Kidney epithelial cell (primary cell): Measurements from ENCODE around the gene PLPPR1. TPM values are rescaled to one million over a fixed set of nuclear protein-coding genes. Genes with fewer than 3 reads are reported as not detected.
"Not testable (repeated sequence)": the region's sequence is repeated elsewhere in the genome, so short reads cannot be mapped to it uniquely, and the experiment has no call there.

ENCODE experiments used
- DNase-seq: peaks from one replicate; pipeline ENCODE4 v3.0.0-alpha.2; 2010; ENCODE audit warnings: low read depth
- H3K27me3 ChIP-seq: 2 replicates; pipeline ENCODE4 v1.6.0; 2011; ENCODE audit warnings: low read length; ENCODE audit not compliant: control insufficient read depth, insufficient read depth
- H3K36me3 ChIP-seq: 2 replicates; pipeline ENCODE4 v1.5.1; 2011; ENCODE audit warnings: low read length; ENCODE audit not compliant: control insufficient read depth, insufficient read depth
- H3K4me3 ChIP-seq: 2 replicates; pipeline ENCODE4 v1.5.1; 2011; ENCODE audit warnings: low read depth, mild to moderate bottlenecking, control low read depth, low read length
- total RNA-seq: library from RNA; depleted of rRNA; stranded (reverse); fragments of >200 nt; gene quantifications from 2 replicates; pipeline ENCODE4 v1.2.3, GENCODE V29; 2015
- TF ChIP-seq, protein P1 (sequence below): IDR thresholded peaks from 2 replicates; pipeline ENCODE4 v1.5.1; 2011; ENCODE audit warnings: mild to moderate bottlenecking, moderate library complexity, low read length, control low read depth, inconsistent platforms; ENCODE audit not compliant: insufficient read depth, poor library complexity, severe bottlenecking

The PLPPR1 gene
- total RNA-seq, 1 donor from 2014 or later: 0.08 TPM

DNA sequence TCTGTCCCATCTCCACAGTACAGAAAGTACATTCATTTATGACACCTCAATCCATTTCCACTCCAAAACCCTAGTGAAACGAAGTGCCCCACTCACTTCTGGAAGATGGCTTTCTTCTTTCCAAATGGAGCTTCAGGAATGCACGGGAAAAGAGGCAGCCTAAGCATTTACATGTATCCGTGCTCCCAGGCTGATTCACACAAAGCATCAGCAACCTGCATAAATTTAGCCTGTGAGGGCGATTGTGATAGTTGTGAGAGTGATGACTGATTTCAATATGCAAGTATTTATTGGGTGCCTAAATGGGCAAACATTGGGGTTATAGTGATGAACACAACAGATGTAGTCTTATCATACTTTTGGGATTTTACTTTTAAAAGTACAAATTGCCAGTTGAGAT, 86.6 kb downstream of the PLPPR1 start:
- no peak for DNase-seq
- TF ChIP-seq, protein P1, sequence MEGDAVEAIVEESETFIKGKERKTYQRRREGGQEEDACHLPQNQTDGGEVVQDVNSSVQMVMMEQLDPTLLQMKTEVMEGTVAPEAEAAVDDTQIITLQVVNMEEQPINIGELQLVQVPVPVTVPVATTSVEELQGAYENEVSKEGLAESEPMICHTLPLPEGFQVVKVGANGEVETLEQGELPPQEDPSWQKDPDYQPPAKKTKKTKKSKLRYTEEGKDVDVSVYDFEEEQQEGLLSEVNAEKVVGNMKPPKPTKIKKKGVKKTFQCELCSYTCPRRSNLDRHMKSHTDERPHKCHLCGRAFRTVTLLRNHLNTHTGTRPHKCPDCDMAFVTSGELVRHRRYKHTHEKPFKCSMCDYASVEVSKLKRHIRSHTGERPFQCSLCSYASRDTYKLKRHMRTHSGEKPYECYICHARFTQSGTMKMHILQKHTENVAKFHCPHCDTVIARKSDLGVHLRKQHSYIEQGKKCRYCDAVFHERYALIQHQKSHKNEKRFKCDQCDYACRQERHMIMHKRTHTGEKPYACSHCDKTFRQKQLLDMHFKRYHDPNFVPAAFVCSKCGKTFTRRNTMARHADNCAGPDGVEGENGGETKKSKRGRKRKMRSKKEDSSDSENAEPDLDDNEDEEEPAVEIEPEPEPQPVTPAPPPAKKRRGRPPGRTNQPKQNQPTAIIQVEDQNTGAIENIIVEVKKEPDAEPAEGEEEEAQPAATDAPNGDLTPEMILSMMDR: no peak
- Histone ChIP-seq H3K4me3 (no peak overlapping the region), H3K36me3 (no peaks in the 10 kb centered on the region), H3K27me3 (no peaks in the 10 kb centered on the region)

DNA sequence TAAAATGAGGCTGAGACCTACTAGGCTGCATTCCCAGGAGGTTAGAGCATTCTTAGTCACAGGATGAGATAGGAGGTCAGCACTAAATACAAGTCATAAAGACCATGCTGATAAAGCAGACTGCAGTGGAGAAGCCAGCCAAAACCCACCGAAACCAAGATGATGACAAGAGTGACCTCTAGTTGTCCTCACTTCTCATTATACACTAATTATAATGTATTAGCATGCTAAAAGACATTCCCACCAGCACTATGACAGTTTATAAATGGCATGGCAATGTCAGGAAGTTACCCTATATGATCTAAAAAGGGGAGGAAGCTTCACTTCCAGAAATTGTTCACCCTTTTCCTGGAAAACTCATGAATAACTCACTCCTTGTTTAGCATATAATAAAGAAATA, 88.6 kb downstream of the PLPPR1 start:
- H3K36me3 ChIP-seq: no peaks in the 10 kb centered on the region
- TF ChIP-seq, protein P1: no peak
- no peak overlapping the region for H3K4me3 ChIP-seq
- no peaks in the 10 kb centered on the region for H3K27me3 ChIP-seq
- DNase-seq: no peak

DNA sequence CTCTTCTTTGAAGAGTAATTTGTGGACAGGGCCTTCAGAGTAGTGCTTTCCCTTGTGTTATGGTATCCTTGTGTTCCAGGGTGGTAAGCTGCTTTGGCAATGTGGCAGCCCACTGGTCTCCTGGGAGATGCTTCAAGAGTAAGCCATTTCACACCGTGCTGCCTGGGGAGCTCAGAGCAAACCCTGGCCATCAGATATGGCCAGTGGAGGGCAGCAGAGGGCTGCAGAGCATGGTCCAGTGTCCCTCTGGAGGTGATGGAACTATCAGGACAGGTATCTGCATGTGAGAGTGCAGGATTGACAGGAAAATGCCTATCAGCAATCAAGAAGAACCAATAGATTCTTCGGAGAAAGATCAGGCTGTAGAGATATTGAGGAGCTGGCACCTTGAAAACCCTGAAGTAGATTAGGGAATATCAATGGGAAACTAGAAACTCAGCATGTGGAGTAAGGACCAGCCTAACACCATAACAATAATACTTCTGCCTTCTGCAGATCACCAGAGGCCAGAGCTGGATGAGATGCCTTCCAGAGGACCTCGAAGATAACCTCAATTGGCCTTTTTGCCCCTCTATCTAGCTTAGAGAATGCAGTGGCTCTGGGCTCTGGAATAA, 90.8 kb downstream of the PLPPR1 start:
- TF ChIP-seq, protein P1: peak; percentile 86
- no peak overlapping the region for H3K4me3 ChIP-seq
- H3K36me3 ChIP-seq: no peaks in the 10 kb centered on the region
- no peaks in the 10 kb centered on the region for H3K27me3 ChIP-seq
- DNase-seq: no peak

DNA sequence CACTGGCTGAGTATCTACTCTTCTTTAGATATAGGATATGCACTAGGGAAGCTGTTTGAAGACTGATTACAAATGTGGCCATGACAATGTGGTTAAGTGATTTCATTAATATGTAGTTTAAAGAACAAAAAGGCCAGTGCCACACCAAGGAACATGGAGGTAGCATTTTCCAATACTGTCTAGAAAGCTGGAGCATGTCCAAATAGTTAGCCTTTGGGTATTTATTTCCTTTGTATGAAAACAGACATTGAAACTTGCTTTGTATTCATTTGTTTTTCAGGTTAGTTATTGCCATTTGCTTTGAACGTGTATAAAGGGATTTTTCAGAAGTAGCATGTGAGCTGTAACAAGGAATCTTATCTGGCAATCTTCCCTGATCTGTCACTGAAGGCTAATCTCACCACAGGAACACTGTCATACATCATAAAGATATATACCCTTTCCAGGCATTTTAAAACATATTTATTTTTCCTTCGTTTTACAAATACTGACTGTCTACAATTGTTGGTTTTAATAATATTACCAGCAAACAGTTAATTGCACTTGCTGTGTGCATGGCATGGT, 93.4 kb downstream of the PLPPR1 start:
- DNase-seq: no peak
- H3K27me3 ChIP-seq: no peaks in the 10 kb centered on the region
- TF ChIP-seq, protein P1: no peak
- no peak overlapping the region for H3K4me3 ChIP-seq
- H3K36me3 ChIP-seq: no peaks in the 10 kb centered on the region

DNA sequence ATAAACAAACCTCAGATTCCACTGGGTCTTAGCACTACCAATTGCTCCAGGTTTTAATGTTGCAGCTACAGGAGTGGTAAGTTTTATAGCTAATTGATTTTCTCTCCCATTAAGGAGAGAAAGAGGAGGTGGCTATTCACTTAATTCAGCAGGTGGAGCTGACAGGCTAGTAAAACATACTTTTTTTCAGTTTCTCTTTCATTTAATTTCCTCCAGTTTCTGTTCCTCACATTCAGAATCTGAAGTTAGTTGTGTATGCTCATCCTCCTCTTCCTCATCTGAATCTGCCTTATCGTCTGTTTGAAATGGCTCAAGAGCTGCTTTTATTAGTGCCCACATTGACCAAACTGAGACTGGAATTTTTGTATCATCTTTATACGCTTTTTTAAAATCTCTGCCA, 98.0 kb downstream of the PLPPR1 start:
- TF ChIP-seq, protein P1: no peak
- Histone ChIP-seq H3K36me3 (no peaks in the 10 kb centered on the region), H3K4me3 (no peak overlapping the region), H3K27me3 (no peaks in the 10 kb centered on the region)
- DNase-seq: no peak

DNA sequence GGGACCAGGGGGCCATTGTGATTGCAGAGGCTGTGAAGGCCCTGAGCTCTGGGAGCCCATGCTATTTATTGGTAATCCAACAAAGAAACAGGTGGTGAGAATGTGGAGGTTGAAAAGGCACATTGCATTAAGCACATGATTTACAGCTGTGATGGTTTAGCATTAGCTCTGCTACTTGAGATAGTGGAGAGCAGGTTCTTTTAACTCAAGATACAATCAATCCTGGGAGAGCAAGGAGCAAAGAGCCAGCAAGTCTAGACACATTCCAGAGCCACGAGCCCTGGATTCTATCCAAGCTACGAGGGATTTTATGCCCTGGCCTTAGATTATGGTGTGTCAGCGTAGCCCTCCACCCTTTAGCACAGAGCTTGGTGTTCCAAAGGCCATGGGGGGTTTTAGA, 98.8 kb downstream of the PLPPR1 start:
- not testable (repeated sequence) for H3K36me3 ChIP-seq, H3K4me3 ChIP-seq, H3K27me3 ChIP-seq, DNase-seq
